ENCODE measurements around the gene COX7A2. TPM values are rescaled to one million over a fixed set of nuclear protein-coding genes. Genes with fewer than 3 reads are reported as not detected.

Gene COX7A2
- total and polyA plus RNA-seq, 2 donors (not counting 1 experiment from before 2014, with no cell fraction given) = 83.8 to 160 TPM

DNA sequence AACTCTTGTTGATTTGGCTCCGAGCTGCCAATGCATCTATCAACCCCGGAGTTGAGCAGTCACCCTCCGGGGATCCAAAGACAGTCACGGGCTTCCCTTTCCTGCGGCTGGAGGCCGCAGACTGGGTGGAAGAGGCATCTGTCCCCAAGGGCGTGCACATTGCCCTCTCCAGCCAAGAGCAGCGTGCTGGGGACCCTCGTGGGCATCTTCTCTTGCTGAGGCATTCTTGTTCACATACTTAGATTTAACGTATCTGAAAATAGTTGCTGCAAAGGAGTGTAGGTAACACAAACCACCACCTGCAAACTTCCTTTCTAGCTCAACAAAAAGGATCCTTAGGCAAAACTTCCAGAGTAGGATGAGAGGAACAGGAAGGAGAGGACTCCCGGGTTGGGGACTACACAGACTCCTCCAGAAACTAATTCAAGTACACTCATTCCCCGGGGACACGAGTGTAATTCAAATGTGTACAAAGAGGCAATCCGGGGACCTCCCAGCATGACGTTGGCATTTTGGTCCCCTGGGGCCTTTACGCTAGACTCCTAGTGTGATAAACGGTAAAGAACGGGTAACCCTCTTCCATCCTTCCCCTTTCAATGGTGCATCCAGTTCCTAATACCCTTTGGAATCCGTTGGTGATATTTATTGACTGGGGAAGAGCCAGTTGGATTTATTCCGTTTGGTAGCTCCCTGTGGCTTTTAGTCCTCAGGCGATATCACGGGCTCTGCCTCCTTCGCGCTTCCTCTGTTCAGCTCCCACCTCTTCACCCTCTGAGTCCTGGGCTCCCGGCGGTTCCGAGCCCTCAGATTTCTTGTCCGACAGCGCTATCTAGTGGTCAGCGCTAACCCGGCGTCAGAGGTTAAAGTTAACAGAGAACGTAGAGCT is 35.1 kb downstream of the COX7A2 start:
- ChIA-PET CTCF (interaction anchor here (0.6 to 10.7 kb wide), 35 partner anchors 9 to 1598 kb away, joined by 3 to 388 read pairs (median 5); partner anchors contain the start of genes COX7A2 and TMEM30A), POLR2A (no interaction called here)
- Histone ChIP-seq H3K9me3 (ENCODE audit: control extremely low read depth in 1 of 3, control insufficient read depth in 2 of 3, insufficient read depth in 1 of 3, low read length in 2 of 3) (peaks cover 0 to 32% (median 0%) of the 10 kb centered on the region in 3 donors), H3K4me3 (ENCODE audit: control extremely low read depth in 1 of 5, extremely low read depth in 1 of 5, insufficient read depth in 1 of 5, low read depth in 2 of 5, low read length in 4 of 5) (peak overlapping the region in 4 of 5 experiments; percentile 10 to 41 (median 20)), H3K9ac (ENCODE audit: low read length) (peak overlapping the region; percentile 26), H3K79me2 (ENCODE audit: control insufficient read depth, insufficient read depth, low read length) (no peaks in the 10 kb centered on the region), H4K20me1 (ENCODE audit: control insufficient read depth, insufficient read depth, low read length, poor library complexity, severe bottlenecking) (no peaks in the 10 kb centered on the region), H3K36me3 (replicated peaks in 1 of 2; ENCODE audit: control extremely low read depth in 1 of 2, control insufficient read depth in 1 of 2, extremely low read depth in 1 of 2, insufficient read depth in 2 of 2, low read length in 1 of 2) (no peaks in the 10 kb centered on the region), H3K4me1 (ENCODE audit: control insufficient read depth in 2 of 2, insufficient read depth in 2 of 2, low read length in 2 of 2) (peaks cover 49 to 50% of the 10 kb centered on the region in 2 donors), H2AFZ (ENCODE audit: insufficient read depth, low read depth, low read length, poor library complexity, severe bottlenecking) (peak overlapping the region; percentile 64), H3K27me3 (replicated peaks in 1 of 4; ENCODE audit: control extremely low read depth in 1 of 4, control insufficient read depth in 3 of 4, insufficient read depth in 4 of 4, low read length in 3 of 4) (peaks cover 0 to 72% (median 52%) of the 10 kb centered on the region in 4 experiments), H3K4me2 (replicated peaks; ENCODE audit: low read depth, low read length, poor library complexity, severe bottlenecking) (peak overlapping the region; percentile 64), H3K27ac (ENCODE audit: low read length in 2 of 2) (no peak overlapping the region)
- Mint-ChIP-seq H3K27ac (no peak overlapping the region), H3K4me1 (peaks cover 52% of the 10 kb centered on the region), H3K9me3 (ENCODE audit: insufficient read depth) (no peaks in the 10 kb centered on the region), H3K27me3 (peaks cover 71% of the 10 kb centered on the region), H3K4me3 (peak overlapping the region; percentile 80)
- TF ChIP-seq, protein P1, sequence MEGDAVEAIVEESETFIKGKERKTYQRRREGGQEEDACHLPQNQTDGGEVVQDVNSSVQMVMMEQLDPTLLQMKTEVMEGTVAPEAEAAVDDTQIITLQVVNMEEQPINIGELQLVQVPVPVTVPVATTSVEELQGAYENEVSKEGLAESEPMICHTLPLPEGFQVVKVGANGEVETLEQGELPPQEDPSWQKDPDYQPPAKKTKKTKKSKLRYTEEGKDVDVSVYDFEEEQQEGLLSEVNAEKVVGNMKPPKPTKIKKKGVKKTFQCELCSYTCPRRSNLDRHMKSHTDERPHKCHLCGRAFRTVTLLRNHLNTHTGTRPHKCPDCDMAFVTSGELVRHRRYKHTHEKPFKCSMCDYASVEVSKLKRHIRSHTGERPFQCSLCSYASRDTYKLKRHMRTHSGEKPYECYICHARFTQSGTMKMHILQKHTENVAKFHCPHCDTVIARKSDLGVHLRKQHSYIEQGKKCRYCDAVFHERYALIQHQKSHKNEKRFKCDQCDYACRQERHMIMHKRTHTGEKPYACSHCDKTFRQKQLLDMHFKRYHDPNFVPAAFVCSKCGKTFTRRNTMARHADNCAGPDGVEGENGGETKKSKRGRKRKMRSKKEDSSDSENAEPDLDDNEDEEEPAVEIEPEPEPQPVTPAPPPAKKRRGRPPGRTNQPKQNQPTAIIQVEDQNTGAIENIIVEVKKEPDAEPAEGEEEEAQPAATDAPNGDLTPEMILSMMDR (IDR thresholded peaks at IDR 0.05) = peak; percentile 84
- TF ChIP-seq EZH2 (IDR thresholded peaks at IDR 0.05; ENCODE audit: borderline replicate concordance, insufficient read depth, low read depth, low read length, poor library complexity, severe bottlenecking) = no peak
- intact Hi-C loops (cut with micrococcal nuclease) = loop anchor here (1.0 to 2.0 kb wide), 2 partner anchors 1353 to 1534 kb away; no protein-coding TSS in a partner anchor
- under 1% methylated on average over 22 of the region's 33 CpGs for WGBS (ENCODE audit: insufficient coverage)
- DNase-seq (peak; percentile 87), ATAC-seq (ENCODE audit: low read depth) (peak; percentile 80)

All from B cell (primary cell).